Measurements from ENCODE around the gene CBFA2T2.
"Not testable (repeated sequence)": the region's sequence is repeated elsewhere in the genome, so short reads cannot be mapped to it uniquely, and the experiment has no call there.

The CBFA2T2 gene

DNA sequence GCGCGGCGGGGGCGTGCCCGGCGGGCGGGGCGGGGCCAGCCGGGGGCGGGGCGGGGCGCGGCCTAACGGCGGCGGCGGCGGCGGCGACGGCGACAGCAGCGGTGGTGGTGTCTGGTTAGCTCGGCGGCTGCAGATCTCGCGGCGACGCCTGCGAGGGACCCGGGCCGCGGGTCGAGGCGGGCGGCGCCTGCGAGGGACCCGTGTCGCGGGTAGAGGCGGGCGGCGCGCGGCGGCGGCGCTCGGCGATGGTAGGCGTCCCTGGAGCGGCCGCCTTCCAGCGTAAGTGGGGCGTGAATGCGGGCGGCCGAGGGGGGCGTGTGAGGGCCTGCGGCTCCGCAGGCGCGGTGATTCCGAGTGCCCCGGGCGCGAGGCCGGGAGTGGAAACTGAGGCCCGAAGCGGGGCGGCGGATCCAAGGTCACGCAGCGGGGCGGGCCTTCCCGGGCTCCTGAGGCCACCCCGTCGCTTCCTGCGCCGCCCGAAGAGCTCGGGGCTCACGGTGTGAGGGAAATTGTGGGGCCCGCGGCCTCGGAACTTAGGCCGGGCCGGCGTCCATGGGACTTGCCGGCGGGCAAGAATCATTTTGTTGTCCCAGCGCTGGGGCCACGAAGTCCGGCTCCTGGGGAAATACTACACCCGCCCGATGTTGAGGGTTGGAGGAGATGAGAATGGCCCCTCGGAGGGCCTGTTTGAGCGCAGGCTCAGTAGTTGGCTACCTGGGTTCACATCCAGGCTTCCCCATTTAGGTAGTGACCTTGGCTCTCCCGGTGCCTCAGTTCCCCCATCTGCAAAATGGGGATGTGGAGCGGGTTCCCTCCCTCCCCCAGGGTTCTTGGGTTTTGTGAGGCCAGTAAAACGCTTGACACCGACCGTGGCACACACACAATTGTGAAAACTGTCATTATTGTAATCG, at the start of gene CBFA2T2:
Gene CBFA2T2 (plus strand): TSS at position 74 of the 911 bp plus-strand sequence. CDS start 172 bp downstream, at position 246.
- DNase-seq (ENCODE audit: low read depth), result no peak

DNA sequence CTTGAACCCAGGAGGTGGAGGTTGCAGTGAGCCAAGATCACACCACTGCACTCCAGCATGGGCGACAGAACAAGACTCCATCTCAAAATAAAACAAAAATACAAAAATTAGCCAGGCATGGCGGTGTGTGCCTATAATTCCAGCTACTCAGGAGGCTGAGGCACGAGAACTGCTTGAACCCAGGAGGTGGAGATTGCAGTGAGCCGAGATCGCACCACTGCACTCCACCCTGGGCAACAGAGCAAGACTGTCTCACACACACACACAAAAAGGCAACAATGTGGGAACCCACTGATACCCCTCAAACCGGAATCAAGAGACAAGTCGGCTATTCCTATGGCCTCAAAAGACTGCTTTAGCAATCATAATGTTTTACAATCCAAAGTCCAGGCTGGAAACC, 49.3 kb upstream of the CBFA2T2 start:
- not testable (repeated sequence) for DNase-seq (ENCODE audit: low read depth)

DNA sequence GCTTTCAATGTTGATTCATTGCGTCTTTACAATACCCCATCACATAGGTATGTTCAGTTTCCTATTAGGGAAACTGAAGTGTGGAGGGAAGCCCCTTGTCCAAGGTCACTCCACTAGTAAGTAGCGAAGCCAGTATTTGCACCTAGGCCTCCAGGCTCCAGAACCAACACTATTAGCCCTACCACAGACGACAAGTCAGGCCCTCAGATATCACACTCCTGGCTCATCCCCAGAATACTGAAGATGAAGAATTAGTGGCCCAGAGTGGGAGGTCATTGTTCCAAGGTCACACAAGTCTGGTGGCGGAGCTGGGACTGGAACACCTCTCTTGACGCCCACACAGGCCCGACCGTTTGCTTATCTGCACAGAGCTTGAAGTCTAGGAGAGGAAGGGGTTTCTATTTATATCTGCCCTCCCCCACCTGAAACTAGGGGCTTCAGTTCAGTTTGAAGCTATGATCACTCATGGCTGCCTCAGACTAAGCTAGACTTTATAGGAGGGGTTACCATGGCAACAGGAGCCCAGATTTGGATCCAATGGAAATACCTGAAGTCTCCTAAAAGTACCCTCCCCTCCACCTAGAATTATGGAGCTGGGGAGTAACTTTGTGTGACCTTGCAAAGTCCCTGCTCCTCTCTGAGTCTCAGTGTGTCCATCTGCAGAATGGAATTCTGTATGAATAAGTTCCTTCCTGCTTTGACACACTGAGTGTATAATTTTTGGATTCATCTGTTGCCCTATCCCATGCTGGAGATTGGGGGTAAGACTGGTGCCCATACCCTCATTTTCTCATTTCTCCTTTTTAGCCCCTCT, 48.5 kb upstream of the CBFA2T2 start:
- DNase-seq (ENCODE audit: low read depth), result no peak

DNA sequence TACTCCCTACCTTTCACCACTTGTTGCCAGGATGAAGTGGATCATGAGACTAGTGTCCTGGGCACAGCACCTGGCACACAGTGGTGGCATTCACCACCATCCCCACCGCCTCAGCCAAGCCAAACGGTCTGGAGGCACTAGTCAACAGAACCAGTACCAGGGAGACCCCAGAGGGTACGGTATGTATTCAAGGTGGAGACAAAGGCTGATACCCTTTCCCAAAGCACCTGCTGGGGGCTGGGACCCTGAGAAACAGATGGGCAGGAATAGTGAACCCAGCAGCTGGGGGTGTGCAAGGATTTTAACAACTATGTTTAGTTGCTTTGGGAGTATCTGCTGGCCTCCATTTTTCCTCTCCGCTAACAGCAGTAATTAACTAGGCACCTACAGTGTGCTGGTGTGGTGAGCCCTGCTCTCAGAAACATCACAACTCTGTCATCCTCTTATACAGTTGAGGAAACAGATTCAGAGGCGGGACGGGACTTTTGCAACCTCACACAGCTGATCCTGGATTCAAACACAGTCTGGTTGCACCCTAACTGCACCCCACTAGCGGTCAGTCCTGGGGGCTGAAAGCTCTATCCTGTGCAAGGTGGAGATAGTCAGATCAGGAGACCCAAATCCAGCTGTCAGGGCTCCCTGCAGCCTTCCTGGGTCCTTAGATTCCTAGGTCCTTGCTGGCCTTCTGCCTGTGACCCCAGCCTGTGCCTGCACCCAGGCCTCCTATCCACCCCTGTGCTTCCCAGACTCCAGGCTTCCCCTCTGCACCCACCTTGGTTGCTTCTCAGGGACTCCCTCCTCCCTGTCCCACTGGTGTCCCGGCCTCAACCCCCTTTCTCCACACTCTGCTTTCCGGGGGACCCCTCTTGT, 47.5 kb upstream of the CBFA2T2 start:
- no peak for DNase-seq (ENCODE audit: low read depth)

DNA sequence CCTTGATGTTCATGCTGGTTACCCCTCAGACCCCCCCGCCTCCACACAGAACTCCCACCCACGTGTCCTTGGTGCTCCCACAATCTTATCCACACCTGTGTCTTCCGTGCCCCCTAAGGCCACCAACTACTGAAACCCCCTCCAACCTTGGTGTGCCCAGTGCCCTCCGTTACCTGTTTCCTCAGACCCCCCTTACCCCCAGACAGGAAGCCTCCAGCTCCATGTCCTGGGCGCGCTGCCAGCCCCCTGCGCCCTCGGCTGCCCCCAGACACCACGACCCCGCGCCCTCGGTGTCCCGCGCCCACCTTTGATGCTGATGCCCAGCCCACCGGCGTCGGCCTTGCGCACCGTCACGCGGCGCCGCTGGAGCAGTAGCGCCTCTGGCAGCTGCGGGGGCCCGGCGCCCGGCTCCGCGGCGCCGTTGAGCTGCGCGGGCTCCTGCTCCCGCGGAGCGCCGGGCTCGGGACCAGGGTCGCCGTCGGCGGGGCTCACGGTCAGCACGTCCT, 46.8 kb upstream of the CBFA2T2 start:
- DNase-seq (ENCODE audit: low read depth), result peak; percentile 3

DNA sequence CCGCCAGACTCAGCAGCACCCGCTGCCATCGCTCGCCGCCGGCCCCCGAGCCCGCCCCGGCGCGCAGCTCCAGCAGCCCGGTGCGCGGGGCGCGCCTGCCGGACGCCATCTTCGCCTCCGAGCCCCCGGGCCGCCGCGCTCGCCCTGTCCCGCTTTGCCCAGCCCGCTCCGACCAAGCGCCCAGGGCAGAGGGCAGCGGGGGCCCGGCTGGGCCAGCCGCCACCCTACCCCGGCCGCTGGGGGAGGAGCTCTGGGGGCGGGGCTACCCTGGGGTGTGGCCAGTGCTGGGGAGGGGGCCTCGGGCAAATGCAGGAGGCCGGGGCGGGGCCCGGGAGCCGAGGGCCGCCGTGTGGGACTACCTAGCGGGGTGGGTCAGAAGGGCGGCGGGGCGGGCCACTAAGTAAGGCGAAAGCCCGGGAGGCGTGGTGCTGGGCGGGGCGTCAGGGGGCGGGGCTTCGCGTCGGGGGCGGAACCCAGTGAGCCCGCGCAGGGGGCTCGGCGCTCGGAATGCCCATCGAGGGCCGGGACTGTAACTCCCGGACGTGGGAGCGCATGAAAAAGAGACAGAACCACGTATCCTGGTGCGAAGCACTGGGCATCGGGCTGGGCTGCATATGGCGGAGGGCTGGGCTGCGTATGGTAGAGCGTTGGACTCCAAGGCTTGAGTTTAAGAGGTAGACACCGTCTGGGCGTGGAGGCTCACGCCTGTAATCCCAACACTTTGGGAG, 46.2 kb upstream of the CBFA2T2 start, which contains the start of gene SNTA1:
Gene SNTA1 (minus strand): TSS at position 252 of the 728 bp plus-strand sequence. CDS start 143 bp downstream, at position 109.
- peak; percentile 83 for DNase-seq (ENCODE audit: low read depth)

DNA sequence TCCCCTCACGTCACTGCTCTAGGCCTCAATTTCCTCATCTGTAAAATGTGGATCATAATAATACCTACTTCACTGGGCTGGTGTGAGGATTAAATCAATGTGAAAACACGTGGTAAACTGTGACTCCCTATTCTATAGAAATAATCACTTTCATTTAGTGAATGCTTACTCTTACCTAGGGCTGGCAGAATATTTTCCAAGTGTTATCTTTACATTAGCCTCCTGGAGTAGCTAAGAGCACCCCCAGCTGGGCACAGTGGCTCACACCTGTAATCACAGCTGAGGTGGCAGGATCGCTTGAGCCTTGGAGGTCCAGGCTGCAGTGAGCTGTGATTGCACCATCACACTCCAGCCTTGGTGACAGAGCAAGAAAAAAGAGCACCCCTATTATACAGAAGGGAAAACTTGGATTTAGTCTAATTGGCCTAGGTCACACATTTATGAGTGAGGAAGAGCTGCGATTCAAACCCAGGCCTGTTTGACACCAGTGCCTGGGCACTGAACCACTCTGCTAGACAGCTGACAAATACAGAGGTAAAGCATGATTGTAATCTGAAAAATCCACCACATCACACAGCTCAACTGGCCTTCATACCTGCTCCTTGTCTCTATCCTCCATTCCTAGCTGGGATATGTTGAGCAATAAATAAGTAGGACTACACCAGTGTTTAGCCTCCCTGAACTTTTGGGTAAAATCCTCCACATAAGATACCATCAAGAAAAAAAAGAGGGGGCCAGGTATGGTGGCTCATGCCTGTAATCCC, 44.9 kb upstream of the CBFA2T2 start:
- DNase-seq (ENCODE audit: low read depth), result no peak

DNA sequence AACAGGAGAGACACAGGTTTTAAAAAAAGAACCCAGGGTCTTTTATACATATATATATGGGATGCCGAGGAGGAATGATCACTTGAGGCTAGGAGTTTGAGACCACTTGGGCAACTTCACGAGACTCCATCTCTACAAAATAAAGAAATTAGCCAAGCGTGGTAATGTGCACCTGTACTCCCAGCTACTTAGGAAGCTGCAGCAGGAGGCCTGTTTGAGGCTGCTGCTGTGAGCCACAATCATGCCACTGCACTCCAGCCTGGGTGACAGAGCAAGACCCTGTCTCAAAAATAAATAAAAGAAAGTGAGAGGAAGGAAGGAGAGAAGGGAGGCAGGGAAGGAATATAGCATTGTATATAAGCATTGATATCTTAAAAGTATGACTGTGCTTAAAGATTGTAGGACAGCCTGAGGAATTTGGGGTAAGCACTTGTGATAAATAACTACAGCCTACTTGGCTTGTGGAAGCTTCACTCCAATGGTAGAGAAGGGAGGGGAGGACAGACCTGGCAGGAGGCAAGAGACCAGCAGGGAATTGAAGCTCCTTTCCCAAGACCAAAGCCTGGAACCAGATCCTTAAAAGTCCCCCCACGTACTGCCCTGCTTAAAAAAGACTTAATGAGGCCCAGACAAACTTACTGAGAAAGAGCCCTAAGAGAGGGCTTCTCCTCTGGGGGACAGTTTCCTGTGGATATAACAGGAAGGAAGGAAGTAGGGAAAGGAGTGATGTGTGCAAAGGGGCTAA, 43.8 kb upstream of the CBFA2T2 start:
- DNase-seq (ENCODE audit: low read depth), result no peak

DNA sequence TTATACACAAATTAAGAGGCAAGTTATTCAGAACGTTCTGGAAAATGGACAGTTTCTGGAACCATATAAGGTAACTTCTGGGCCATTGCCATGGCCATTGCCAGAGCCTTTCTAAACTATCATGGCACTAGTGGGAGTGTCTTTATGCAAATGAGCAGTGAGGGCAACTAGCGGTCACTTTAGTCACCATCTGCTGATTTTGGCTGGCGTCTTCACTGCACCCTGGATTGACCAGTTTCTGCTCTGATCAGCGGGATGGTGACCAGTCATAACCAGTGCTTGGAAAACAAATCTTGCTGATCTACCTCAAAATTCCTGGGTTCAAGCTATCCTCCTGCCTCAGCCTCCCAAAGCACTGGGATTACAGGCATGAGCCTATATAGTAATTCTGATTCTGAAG, 39.0 kb upstream of the CBFA2T2 start:
- no peak for DNase-seq (ENCODE audit: low read depth)

DNA sequence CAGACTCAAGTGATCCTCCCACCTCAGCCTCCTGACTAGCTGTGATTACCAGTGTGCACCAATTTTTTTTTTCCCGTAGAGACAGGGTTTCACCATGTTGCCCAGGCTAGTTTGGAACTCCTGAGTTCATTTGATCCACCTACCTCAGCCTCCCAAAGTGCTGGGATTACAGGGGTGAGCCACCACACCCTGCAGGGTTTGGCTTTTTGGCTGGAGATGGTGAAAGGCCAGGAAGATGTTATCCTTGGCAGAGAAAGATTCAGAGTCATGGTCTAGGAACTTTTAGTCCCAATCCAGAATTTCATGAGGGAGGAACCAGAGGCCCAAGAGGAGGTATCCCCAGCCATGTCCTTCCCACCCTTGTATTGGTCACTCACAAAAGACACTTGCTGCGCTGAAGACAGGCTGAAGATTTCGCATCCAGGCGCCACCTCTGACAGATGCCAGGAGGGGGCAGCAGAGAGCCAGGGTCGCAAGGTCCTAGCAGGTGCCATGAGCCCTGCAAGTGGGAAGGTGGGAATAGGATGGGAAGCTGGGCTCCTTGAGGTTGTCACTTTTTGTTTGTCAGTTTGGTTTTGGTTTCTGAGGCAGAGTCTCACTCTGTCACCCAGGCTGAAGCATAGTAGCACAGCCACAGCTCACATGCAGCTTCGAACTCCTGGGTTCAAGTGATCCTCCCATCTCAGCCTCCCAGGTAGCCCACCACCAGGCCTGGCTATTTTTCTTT, 32.8 kb upstream of the CBFA2T2 start:
- peak; percentile 62 for DNase-seq (ENCODE audit: low read depth)

DNA sequence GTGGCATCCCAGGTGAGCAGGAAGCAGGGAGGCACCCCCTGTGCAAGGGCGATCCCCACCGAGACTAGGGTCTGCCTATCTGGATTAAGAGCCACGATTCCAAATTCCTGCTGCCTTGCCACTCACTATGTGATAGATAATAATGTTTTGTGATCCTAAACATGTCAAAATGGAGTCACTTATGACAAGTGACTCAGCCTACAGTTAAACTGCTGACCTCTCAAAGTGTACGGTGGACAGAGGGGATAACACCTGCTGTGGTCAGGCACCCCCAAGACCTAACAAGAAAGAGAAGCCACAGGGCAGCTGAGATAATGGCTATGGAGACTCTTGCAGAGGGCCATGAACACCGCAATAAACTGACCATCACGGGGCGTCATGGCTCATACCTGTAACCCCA, 30.3 kb upstream of the CBFA2T2 start:
- DNase-seq (ENCODE audit: low read depth), result no peak

DNA sequence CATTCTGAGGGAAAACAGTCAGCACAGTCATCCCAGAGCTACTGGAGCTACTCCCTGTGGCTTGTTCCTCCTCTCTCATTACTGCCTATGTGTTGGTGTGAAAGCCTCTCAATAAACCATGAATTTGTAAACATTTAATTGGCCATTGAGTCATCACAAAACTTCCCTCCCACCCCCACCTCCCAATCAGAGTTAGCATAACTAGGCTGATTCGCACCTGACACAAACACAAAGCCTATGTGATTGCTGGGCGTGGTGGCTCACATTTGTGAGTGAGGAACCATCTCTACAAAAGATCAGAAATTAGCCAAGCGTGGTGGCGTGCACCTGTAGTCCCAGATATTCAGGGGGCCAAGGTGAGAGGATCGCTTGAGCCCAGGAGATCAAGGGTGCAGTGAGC, 29.2 kb upstream of the CBFA2T2 start:
- DNase-seq (ENCODE audit: low read depth), result no peak

DNA sequence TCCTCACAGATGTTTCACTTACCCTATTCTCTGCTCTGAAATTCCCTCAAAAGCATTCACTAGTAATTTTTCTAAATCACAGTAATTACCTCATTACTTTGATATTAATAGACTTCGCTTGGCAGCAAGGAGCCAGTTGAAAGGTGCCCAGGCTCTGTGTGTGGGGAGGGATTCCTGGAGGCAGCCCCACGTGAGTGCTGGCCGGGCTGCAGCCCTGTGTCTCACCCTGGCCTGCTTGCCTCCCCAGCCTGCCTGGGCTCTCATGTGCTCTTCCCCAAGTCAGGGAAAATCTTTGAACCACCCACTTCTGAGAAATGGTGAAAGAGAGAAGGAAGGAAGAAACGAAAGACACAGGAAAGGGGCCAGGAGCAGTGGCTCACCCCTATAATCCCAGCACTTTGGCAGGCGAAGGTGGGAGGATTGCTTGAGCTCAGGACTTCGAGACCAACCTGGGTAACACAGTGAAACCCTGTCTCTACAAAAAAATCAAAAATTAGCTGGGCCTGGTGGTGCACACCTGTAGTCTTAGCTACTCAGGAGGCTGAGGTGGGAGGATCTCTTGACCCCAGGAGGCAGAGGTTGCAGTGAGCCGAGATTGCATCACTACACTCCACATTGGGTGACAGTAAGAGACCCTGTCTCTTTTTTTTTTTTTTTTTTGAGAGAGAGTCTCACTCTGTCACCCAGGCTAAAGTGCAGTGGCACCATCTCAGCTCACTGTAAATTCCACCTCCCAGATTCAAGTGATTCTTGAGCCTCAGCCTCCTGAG, 26.4 kb upstream of the CBFA2T2 start:
- no peak for DNase-seq (ENCODE audit: low read depth)

DNA sequence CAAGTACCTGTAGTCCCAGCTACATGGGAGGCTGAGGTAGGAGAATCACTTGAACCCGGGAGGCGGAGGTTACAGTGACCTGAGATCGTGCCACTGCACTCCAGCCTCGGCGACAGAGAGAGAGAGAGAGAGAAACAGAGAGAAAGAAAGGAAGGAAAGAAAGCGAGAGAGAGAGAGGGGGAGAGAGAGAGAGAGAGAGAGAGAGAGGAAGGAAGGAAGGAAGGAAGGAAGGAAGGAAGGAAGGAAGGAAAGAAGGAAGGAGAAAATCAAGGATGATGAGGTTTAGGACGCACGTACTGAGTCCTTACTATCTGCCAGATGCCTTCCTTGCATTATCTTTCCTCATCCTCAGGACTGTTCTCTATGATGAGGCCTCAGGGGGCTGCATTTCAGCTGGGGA, 25.1 kb upstream of the CBFA2T2 start:
- not testable (repeated sequence) for DNase-seq (ENCODE audit: low read depth)

DNA sequence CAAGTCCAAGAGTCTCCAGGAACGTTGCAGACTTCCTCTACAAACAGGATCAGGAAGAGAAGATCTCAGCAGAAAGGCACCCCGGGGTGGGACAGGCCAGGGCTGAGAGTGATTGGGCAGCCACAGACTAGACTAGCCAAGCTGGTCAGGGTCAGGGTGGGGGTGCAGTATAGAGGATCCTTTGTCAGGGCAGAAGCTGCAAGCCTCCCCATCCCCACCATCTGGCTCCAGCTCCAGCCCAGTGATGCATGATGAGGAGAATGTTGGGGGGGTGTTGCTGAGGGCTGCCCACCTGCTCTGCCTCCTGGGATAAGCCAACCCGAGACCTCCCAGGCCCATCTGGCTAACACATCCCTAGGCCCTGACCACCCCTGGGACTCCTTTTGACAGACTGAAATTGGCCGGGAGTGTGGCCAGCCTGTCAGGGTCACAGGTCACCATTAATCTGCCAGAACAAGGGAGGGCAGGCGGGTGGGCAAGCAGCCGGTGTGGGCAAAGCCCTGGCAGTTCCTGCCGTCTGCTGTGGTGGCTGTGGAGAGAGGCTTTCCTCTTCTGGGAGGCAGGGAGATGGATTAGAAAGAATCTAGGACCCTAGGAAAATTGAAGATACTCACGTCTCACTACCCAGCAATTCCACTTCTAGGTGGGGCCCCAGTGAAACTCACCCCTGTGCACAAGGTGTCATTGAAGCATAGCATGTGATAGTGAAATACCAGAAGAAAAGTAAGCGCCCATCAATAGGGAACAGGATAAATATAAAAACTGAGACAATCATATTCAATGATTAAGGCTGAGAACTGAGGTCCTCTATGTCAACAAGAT, 24.2 kb upstream of the CBFA2T2 start:
- DNase-seq (ENCODE audit: low read depth), result no peak

DNA sequence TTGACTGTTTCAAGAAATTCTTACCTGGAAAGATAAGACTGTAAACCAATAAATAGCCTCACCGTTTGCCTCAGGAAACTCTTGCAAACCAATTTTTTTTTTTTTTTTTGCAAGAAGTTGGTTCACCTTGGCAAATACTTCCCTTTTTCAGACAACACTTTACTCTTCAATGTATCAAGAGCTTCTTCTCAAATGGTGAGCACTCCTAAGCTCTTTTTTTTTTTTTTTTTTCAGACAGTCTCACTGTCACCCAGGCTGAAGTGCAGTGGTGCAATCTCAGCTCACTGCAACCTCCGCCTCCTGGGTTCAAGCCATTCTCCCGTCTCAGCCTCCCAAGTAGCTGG, 23.6 kb upstream of the CBFA2T2 start:
- DNase-seq (ENCODE audit: low read depth), result no peak

DNA sequence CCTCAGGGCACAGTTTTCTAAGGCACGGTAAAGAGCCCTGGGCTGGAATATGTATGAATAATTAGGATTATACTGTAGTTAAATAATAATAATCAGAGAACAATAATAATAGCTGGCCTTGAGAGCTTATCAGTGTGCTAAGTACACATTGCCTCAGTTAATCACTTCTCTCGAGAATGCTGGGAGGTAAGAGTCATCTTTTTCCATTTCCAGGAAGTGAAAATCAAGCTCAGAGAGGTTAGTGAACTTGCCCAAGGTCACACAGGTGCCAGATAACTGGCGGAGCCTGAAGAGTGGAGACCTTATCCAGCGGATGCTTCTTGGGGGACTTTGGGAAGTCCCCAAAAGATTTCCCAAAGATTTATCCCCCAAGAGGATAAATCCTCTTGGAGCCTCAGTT, 19.4 kb upstream of the CBFA2T2 start:
- DNase-seq (ENCODE audit: low read depth), result no peak
